Measurements from ENCODE around the gene TMEM131. TPM values are rescaled to one million over a fixed set of nuclear protein-coding genes. Genes with fewer than 3 reads are reported as not detected.
"Not testable (repeated sequence)": the region's sequence is repeated elsewhere in the genome, so short reads cannot be mapped to it uniquely, and the experiment has no call there.

Gene TMEM131
- total RNA-seq, 1 donor from 2014 or later = 36.4 TPM

GRCh38 chr2:97900806-97901205 is 94.9 kb downstream of the TMEM131 start:
- H3K4me1 Mint-ChIP-seq (ENCODE audit: unreplicated experiment) = no peaks in the 10 kb centered on the region
- peaks cover 17% of the 10 kb centered on the region for H3K9me3 Mint-ChIP-seq (ENCODE audit: unreplicated experiment)
- no peak overlapping the region for H3K27ac Mint-ChIP-seq (ENCODE audit: unreplicated experiment)
- no peak for DNase-seq (ENCODE audit: extremely low spot score, unreplicated experiment)
- H3K27me3 Mint-ChIP-seq (ENCODE audit: unreplicated experiment) = no peaks in the 10 kb centered on the region
- TF ChIP-seq CTCF (IDR thresholded peaks at IDR 0.05) = no peak
- no peak overlapping the region for H3K4me3 Mint-ChIP-seq (ENCODE audit: unreplicated experiment)
- peaks cover 24% of the 10 kb centered on the region for H3K36me3 Mint-ChIP-seq (ENCODE audit: unreplicated experiment)

GRCh38 chr2:97893042-97893441 is 102.7 kb downstream of the TMEM131 start:
- not testable (repeated sequence) for H3K27ac Mint-ChIP-seq (ENCODE audit: unreplicated experiment); H3K27me3 Mint-ChIP-seq (ENCODE audit: unreplicated experiment); H3K4me1 Mint-ChIP-seq (ENCODE audit: unreplicated experiment); H3K4me3 Mint-ChIP-seq (ENCODE audit: unreplicated experiment); DNase-seq (ENCODE audit: extremely low spot score, unreplicated experiment)
- Mint-ChIP-seq H3K9me3 (ENCODE audit: unreplicated experiment) (peaks cover 12% of the 10 kb centered on the region), H3K36me3 (ENCODE audit: unreplicated experiment) (peaks cover 13% of the 10 kb centered on the region)

- peaks cover 22% of the 10 kb centered on the region for H3K36me3 Mint-ChIP-seq (ENCODE audit: unreplicated experiment)
- no peak for DNase-seq (ENCODE audit: extremely low spot score, unreplicated experiment)
Observed at GRCh38 chr2:97891611-97892010, 104.1 kb downstream of the TMEM131 start.

GRCh38 chr2:97889156-97889555 is 106.6 kb downstream of the TMEM131 start:
- TF ChIP-seq CTCF (IDR thresholded peaks at IDR 0.05) = no peak
- H3K27ac Mint-ChIP-seq (ENCODE audit: unreplicated experiment) = no peak overlapping the region
- H3K27me3 Mint-ChIP-seq (ENCODE audit: unreplicated experiment) = no peaks in the 10 kb centered on the region
- DNase-seq (ENCODE audit: extremely low spot score, unreplicated experiment) = no peak
- H3K4me1 Mint-ChIP-seq (ENCODE audit: unreplicated experiment) = no peaks in the 10 kb centered on the region
- peaks cover 29% of the 10 kb centered on the region for H3K36me3 Mint-ChIP-seq (ENCODE audit: unreplicated experiment)
- H3K9me3 Mint-ChIP-seq (ENCODE audit: unreplicated experiment) = peaks cover 18% of the 10 kb centered on the region
- H3K4me3 Mint-ChIP-seq (ENCODE audit: unreplicated experiment) = no peak overlapping the region

More at GRCh38 chr2:97891611-97892010, 104.1 kb downstream of the TMEM131 start:
- Mint-ChIP-seq H3K4me3 (ENCODE audit: unreplicated experiment) (no peak overlapping the region), H3K27me3 (ENCODE audit: unreplicated experiment) (no peaks in the 10 kb centered on the region), H3K4me1 (ENCODE audit: unreplicated experiment) (no peaks in the 10 kb centered on the region), H3K27ac (ENCODE audit: unreplicated experiment) (no peak overlapping the region), H3K9me3 (ENCODE audit: unreplicated experiment) (peaks cover 10% of the 10 kb centered on the region)
- TF ChIP-seq CTCF (IDR thresholded peaks at IDR 0.05) = no peak

- Mint-ChIP-seq H3K27me3 (ENCODE audit: unreplicated experiment) (no peaks in the 10 kb centered on the region), H3K4me3 (ENCODE audit: unreplicated experiment) (no peak overlapping the region), H3K9me3 (ENCODE audit: unreplicated experiment) (peaks cover 21% of the 10 kb centered on the region), H3K36me3 (ENCODE audit: unreplicated experiment) (peaks cover 29% of the 10 kb centered on the region), H3K4me1 (ENCODE audit: unreplicated experiment) (no peaks in the 10 kb centered on the region), H3K27ac (ENCODE audit: unreplicated experiment) (no peak overlapping the region)
- DNase-seq (ENCODE audit: extremely low spot score, unreplicated experiment) = no peak
- no peak for TF ChIP-seq CTCF (IDR thresholded peaks at IDR 0.05)
Observed at GRCh38 chr2:97885841-97886240, 109.9 kb downstream of the TMEM131 start.

GRCh38 chr2:97880334-97880733 is 115.4 kb downstream of the TMEM131 start:
- TF ChIP-seq CTCF (IDR thresholded peaks at IDR 0.05) = no peak
- Mint-ChIP-seq H3K27me3 (ENCODE audit: unreplicated experiment) (no peaks in the 10 kb centered on the region), H3K4me3 (ENCODE audit: unreplicated experiment) (no peak overlapping the region), H3K27ac (ENCODE audit: unreplicated experiment) (no peak overlapping the region), H3K36me3 (ENCODE audit: unreplicated experiment) (peaks cover 6% of the 10 kb centered on the region), H3K9me3 (ENCODE audit: unreplicated experiment) (peaks cover 19% of the 10 kb centered on the region), H3K4me1 (ENCODE audit: unreplicated experiment) (no peaks in the 10 kb centered on the region)
- DNase-seq (ENCODE audit: extremely low spot score, unreplicated experiment) = no peak

Data from osteocyte (in vitro differentiated cells).